ENCODE results near the gene GMDS.

Gene GMDS

DNA sequence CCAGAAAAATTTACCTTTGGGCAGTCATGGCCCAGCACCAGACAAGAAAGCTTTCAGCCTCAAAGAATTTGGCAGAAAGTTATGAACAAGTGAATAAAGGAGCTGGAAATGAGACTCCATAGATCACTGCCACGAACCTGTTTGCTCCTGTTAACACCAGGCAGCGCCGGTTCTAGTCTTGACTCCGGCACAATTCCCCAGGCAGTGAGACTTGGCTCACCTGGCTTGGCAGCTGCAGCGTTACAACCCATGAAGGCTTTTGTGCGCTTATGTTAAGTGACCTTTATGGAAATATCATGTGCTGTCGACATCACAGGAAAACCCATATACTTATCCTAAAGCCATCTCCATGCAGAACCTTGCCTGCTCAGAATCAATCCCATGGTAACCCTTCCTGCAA is 657.9 kb downstream of the GMDS start:
- DNase-seq (ENCODE audit: low spot score) = no peak

DNA sequence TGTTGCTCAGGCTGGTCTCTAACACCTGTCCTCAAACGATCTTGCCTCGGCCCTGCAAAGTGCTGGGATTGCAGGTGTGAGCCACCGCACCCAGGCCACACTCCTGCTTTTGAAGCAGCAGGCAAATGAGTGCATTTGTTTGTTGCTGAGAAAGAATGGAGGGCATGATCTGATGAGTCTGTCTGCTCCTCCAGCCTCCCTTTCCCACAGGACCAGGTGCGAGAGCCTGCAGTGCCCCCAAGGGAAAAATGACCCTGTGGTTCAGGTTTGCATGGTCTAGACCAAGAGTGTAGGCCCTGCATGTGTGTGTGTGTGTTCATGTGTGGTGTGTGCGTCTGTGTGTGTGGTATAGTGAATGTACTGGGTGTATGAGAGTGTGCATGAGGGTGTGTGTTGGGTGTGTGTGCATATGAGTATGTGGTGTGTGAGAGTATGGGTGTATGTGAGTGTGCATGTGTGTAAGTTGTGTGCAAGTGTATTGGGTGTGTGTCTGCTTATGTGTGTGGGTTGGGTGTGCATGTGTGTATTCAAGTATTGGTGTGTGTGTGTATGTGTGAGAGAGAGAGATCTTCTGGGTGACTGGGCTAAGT is 658.4 kb downstream of the GMDS start:
- DNase-seq (ENCODE audit: low spot score) = no peak

DNA sequence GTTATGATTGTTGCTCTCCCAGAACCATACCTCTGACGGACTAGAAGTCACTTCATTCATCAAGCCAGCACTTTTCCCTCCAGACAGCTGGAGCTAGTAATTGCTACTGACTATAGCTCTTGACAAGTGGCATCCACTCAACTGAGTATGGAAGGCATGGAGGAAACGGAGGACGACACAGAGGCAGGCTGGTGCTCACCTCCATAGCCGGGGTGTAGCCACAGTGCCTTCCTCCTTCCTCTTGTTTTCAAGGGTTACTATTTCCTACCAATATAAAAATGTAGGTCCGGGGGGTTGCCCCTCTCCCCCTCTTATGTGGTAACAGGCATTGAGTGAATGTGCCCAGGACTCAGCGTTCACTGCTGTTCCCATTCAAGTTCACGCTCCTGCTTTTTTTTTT is 659.1 kb downstream of the GMDS start:
- DNase-seq (ENCODE audit: low spot score) = no peak

DNA sequence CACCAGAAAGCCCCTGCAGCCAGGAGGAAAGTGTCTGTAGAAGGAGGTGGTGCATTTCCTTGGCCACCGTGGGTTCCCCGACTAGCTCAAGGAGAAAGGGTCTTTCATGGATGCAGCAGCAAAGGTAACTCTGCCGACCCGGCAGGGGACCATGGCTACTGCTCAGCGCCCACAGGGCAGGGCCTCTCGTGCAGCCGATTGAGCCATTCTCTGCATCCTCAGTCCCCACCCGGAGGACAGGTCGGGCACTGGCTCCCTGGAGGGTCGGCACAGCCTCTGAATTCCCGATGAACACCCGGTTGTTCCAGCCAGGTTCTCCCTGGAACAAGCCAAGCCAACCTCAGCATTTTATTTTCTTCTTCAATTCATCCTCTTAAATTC is 659.7 kb downstream of the GMDS start:
- no peak for DNase-seq (ENCODE audit: low spot score)

DNA sequence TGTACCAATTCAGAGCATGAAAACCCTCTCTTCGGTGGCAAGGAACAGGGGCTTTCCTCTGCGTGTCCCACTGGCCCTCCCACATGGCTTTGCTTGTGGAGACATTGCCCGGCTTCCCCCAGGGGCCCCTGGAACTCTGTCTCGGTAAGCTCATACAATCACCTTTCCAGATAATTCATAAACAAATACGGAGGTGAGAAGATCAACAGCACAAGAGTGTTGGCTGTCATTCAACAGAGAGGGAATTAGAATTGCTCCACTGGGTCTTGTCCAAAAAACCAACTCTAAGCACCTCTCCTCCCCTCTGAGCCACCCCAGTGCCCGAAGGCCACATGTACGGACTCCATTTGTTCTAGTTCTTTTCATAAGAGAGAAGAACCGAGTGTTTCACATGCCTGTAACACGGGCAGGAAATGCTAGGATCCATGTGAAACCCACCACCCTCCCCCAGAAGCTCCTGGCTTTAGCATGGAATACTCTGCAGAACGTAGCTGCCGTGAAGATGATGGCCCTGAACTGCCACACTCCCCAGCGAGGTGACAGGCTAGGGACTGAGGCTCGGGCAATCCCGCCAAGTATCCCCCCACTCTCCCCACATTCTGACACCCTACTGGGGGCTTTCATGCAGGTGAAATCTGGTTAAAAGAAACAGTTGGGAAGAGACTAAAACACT is 660.3 kb downstream of the GMDS start:
- DNase-seq (ENCODE audit: low spot score) = no peak

DNA sequence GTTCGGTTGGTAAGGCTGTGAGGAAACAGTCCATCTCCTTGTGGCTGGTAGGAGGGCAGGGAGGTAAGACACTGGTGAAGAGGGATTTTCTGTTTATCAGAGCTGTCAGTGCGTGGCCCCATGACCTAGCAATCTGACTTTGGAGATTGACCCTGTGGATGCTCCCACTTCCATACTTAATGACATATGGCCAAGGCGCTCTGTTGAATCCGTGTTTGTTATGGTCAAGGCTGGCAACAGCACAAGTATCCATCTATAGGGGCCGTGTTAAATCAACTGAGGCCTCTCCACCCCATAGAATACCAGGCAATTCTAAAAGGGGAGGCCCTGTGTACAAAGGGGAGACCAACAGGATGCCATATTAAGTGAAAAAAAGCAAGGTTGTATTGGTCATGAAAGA is 661.3 kb downstream of the GMDS start:
- no peak for DNase-seq (ENCODE audit: low spot score)

DNA sequence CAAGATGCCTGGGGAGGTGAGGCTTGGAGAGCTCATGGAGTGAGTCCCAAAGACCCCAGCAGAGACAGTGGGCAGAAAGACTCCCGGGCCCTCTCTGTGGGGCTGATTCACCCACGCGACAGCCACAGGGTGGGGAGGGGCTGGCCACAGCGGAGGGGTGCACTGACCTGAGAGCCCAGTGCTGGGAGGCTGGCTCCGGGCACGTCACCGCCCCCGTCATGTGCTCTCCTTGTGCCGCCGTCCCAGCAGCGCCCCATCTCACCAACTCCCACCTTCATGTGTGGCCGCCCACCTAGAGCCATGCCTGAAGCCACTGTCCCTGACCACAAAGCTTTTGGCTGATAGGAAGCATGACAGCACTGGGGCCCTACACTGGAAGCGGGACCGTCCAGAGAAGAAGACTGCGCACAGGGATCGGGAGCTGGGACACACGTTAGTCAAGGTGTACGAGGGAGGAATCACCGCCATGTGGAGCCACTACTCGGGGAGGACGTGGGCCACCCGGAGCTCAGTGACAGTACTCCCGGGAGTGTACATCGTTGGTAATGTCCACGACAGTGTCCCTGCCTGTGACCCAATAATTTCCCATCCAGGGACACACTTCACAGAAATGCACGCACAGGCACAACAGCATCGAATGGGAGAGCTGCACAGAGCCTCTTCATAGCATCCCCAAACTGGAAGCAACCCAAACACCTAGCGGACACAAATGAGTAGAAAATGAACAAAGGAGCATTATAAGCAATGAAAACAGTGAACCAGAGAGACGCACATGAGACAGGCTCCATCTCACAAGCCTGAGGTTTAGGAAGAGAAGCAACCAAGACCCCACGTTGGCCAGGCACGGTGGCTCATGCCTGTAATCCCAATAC is 664.0 kb downstream of the GMDS start:
- peak; percentile 43 for DNase-seq (ENCODE audit: low spot score)

DNA sequence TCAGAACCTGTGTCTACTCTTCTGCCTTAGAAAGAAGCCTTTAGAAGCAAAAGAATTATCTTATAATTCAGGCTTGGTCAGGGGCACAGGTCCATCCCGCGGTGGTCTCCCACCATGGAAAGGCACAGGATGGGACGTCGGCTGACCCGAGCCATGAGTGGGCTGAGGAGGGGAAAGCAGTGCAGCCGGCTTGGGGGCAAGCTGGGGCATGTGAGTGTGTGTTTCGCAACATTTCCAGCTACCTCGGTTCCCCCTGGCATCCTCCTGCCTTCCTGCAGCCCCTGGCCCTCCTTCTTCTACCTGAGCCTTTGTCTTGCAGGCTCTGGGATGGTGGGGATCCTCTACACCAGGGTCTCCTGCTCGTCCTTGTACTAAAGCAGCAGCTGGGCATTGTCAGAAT is 664.8 kb downstream of the GMDS start:
- no peak for DNase-seq (ENCODE audit: low spot score)

DNA sequence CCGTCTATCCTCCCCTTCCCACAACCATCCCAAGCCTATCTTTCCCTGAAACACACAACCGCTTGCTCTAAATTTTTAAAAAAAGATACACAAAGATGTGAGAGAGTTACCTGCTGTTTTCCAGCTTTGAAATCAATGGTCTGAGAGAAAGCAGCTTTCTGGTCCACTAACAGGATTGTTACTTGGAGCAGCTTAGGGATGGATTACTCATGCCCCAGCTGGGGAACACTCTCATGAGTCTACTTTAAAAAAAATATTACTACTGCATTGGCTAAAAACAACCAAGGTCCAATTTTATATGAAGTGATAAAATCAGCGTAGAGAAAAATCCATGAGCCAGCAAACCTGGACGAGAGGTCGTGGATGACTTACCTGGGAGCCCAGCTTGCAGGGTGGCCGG is 665.3 kb downstream of the GMDS start:
- no peak for DNase-seq (ENCODE audit: low spot score)

DNA sequence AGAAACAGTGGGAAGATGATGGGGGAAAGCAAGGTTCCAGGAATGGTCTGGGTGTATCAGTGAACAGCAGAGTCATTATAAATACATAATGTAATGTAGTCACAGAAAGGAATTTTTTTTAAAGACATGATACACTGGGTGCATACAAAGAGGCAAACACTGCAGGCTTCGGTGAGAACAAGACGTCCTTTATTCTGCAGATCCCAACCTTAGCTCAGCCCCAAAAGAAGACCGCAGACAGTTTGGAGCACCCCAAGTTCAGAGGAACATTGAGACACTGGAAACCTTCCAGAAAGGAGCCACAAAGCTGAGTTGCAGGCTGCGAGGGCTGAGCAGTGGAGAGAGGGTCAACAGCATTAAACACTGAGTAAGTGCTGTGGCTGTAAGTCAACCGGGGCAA is 666.3 kb downstream of the GMDS start:
- no peak for DNase-seq (ENCODE audit: low spot score)

DNA sequence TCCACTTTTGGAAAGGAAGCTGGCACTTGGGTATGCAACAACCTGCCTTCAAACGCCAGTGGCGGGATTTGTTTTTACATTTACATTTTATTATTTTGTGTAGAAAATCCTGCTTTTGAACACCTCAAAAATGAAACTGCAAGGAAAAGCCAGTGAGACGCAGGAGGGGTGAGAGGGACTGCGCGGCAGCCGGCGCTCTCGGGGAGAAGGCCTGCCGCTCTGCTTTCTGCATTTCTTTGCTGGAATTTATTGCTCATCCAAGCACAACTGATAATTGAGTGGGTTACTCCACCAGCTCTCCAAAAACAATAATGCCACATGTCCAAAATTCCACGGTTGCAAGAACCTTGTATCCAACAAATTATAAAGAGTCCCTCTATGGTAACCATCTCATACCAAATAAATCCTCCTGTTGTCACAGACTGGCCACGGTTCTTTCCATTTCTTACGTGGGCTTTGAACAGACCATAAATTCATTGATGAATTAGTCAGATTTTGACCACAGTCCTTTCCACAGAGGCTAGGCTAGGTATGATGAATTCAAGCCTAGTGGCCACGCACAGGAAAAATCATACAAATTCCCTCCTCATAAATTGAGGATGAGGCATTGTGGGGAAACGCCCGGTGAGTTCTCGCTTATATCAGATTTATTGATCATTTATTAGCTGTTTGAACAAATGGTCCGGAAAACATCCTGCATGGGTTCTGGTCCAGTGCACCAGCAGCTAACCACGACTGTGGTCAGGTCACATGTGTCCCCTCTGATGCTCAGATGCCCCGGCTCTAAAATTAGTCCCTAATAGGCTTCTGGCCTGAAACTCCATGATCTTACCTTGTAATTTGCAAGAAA is 667.3 kb downstream of the GMDS start:
- DNase-seq (ENCODE audit: low spot score) = no peak

DNA sequence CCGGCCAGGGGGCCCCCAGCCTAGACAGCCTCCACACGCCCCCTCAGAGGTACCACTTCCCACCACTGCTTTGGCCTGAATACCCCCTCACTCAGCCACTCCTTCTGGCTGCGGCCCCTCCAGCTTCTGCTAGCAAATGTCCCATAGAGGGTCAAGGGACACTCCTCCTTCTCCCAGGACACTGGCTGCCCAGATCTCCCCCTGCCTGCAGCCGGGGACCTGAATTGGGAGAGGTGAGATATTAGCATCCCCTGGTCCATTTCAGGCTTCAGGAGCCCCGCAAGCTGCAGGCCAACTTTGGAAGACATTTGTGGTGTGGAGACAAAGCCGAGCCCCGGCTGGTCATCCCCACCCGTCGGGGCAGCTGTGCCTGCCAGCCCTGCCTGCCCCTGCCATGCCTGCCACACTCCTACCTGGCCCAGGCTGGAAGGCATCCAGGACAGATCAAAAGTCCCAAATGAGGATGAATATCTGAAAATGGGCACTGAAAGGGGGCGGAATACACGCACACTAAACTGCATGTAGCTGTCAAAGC is 668.2 kb downstream of the GMDS start:
- DNase-seq (ENCODE audit: low spot score) = no peak

DNA sequence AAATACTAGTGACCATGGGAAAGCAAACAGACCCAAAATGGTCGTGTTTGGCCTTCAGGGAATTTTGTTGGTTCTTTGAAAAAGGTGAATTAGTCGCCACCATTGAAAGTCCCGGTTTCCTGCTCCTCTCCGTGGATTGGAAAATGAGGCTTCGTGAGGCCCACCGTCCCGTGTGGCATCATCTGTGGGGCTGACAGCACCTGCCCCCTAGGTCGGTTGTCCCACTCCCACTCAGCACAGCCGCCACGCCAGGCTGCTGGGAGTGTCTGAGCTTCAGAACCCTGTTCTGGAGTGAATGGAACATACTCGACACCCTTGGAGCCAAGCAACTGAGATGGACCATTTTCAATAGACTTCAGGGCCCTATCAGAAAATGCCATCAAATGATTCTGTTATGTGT is 668.7 kb downstream of the GMDS start:
- no peak for DNase-seq (ENCODE audit: low spot score)

DNA sequence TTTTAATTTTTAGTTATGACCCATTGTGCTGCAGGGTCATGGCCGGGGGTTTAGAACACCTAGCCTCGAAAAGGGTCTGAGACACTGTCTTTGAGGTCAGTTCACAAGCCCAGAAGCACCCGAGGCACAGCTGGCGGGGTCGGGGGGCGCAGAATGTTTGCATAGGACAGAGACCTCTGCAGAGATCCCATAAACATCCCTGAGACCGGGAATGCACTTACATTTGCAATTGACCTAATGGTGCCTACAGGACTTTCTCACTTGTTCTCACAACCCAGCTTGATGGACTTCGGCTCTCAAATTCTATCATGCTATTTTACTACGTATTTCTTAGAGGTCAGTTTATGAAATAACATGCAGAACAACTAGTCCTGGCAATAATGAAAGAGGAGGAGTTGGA is 669.2 kb downstream of the GMDS start:
- DNase-seq (ENCODE audit: low spot score) = no peak

DNA sequence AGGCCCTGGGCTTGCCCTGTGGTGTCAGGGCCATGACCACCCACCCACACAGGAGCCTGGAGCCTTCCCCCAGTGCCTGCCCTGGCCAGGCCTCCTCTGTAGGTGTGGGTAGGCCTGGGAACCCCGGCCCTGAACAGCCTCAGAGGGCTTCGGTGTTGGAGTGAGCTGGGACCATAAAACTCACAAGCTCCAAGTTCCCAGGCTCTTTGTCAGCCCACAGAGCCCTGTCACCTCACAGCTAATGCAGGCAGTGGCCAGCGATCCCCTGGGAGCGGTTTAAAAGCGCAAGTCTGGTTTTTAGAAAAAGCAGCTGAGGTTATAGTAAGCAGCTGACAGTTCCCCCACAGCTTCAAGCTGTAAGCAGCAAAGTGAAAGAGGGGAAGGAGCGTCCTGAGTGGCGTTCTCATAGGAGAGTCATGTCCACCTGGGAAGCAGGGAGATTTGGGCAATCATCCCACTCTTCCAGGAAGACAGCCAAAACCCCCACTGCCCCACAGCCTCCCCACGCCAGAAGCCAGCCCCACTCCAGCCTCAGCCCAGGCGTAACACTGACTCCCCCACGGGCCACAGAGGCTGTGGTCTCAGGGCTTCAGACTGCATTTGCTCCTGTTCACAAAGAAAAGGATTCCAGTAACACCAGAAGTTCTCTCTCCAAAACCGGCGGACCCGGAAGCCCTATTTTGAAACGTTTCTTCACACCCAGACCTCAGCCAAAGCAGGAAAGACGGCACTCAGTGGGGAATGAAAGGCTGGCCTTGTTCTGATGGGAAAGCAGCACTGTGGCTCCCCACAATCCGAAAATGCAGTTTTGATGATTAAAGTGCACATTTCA is 670.0 kb downstream of the GMDS start:
- peak; percentile 21 for DNase-seq (ENCODE audit: low spot score)

DNA sequence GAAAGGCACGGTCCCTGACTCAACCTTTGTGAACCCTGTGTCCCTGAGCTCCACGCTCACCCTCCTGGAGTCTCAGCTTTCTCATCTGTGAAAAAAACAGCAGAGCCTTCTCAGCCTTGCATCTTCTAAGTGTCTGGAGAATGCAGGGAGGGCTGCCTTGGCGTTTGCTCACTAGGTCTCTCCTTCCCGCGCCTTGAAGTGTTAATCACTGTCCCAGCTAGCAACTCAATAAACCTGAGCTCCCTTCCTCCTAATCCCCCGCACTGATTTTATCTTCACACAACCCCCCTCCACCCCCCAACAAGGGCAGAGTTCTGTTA is 670.6 kb downstream of the GMDS start:
- no peak for DNase-seq (ENCODE audit: low spot score)

DNA sequence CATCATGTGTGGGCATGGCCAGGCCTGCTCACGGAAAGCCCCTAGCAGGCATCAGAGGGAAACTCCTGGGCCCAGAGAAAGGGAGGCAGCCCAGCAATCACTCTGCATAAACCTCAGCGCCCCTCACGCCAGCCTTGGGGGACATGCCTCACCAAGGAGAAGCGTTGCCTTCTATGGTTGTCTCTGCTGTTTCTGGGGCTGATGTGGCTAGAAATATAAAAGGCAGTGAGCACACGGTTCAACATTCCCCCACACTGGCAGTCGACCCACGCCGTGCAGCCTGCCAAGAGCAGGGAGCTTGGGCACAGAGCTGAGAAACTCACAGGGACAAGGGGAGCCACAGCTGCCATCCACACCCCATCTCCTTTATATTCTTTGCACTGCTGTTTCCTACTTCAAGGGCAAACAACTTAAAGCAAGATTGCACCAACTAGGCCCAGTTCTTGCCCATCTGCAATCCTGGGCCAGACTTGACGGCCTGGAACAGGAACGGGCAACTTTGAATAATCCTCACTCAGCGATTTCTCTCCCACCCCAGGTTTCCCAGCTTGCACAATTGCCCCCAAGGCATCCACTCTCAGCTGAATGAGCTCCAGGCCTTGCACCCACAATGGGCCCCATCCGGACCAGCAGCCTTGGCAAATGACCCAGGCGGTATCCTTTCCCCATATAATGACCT is 671.2 kb downstream of the GMDS start:
- DNase-seq (ENCODE audit: low spot score) = peak; percentile 81

Data from Ammon's horn (tissue), 1 donor.